Fibroblast of villous mesenchyme (primary cell): ENCODE data around the gene RELB. TPM values are rescaled to one million over a fixed set of nuclear protein-coding genes. Genes with fewer than 3 reads are reported as not detected.

ENCODE experiments used
- DNase-seq: peaks from one replicate; pipeline ENCODE4 v3.0.0-alpha.2; 2010; ENCODE audit warnings: low read depth
- H3K4me3 ChIP-seq: 2 replicates; pipeline ENCODE4 v1.5.1; 2011; ENCODE audit warnings: low read depth, mild to moderate bottlenecking, low read length
- CTCF ChIP-seq: IDR thresholded peaks from 2 replicates; pipeline ENCODE4 v1.5.1; 2012; ENCODE audit warnings: low read depth, mild to moderate bottlenecking, low read length; ENCODE audit not compliant: insufficient read depth
- total RNA-seq: library from RNA; depleted of rRNA; stranded (reverse); fragments of >200 nt; gene quantifications from 2 replicates; pipeline ENCODE4 v1.2.3, GENCODE V29; 2012

RELB gene
- 10.6 and 13.8 TPM in 2 replicates for total RNA-seq

- peak within 1 kb of the TSS; percentile 81 for H3K4me3 ChIP-seq
- TF ChIP-seq CTCF = no peak
- peak; percentile 89 for DNase-seq
Observed at GRCh38 chr19:45001087-45001739, at the start of gene RELB. Gene RELB (plus strand): TSS chr19:45001464. CDS start chr19:45001580, 116 bp downstream.

GRCh38 chr19:44954278-44954648, 47.0 kb upstream of the RELB start:
- H3K4me3 ChIP-seq = peak overlapping the region; percentile 71
- TF ChIP-seq CTCF = no peak
- DNase-seq = no peak

- TF ChIP-seq CTCF = no peak
- DNase-seq = peak; percentile 98
- peak within 1 kb of the TSS; percentile 94 for H3K4me3 ChIP-seq
Observed at GRCh38 chr19:44954649-44955504, 46.4 kb upstream of the RELB start, which contains the start of gene CLPTM1. Gene CLPTM1 (plus strand): TSS chr19:44955380. CDS start chr19:44955396, 16 bp downstream.

- peak overlapping the region; percentile 94 for H3K4me3 ChIP-seq
- DNase-seq = no peak
- TF ChIP-seq CTCF = no peak
Observed at GRCh38 chr19:44955505-44956439, 45.5 kb upstream of the RELB start.

DNA sequence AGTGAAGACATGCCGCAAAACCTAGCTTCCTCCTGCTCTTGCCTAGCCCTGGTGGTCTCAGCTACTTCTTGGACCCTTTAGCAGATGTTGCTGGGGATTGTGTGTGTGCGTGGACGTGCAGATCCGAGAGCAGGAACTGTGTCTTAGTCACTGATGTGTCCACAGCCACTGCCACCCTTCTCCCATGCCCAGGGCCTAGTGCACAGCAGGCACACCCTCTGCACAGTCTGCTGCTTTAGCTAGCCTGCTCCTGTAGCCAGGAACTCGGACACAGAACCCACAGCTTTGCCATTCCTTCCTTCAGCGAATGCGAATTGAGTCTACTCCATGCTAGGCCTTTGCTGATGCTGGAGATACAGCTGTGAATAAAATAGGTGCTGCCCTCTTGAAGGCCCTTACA, 43.7 kb upstream of the RELB start:
- no peak for DNase-seq
- TF ChIP-seq CTCF = no peak
- no peak overlapping the region for H3K4me3 ChIP-seq

- no peak for DNase-seq
- TF ChIP-seq CTCF = no peak
- H3K4me3 ChIP-seq = no peak overlapping the region
Observed at GRCh38 chr19:44958090-44958489, 43.2 kb upstream of the RELB start.
